ENCODE results near the gene CLEC2B.
"Not testable (repeated sequence)": the region's sequence is repeated elsewhere in the genome, so short reads cannot be mapped to it uniquely, and the experiment has no call there.

Gene CLEC2B

GRCh38 chr12:9869307-9870161 lies at the start of gene CLEC2B:
CLEC2B (minus strand) TSS chr12:9869354.
- DNase-seq = peak; percentile 18

DNA sequence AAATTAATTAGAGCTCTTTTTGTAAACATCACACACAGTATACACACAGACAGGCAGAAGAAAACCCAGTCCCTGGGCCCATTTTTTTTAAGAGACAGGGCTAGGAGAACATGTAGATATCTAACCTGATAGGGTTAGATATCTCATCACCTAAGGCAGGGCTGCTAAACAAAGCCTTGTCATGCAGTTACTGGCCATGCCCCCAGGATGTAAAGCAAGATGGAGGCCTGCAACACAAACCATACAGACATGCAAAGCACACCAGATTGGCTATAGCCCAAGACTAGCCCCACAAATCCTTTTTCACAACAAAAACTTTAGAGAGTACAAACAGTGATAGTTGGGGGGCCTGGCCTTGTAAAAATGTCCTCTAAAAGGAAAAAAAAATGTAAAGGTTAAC lies 42.6 kb upstream of the CLEC2B start:
- no peak for DNase-seq

DNA sequence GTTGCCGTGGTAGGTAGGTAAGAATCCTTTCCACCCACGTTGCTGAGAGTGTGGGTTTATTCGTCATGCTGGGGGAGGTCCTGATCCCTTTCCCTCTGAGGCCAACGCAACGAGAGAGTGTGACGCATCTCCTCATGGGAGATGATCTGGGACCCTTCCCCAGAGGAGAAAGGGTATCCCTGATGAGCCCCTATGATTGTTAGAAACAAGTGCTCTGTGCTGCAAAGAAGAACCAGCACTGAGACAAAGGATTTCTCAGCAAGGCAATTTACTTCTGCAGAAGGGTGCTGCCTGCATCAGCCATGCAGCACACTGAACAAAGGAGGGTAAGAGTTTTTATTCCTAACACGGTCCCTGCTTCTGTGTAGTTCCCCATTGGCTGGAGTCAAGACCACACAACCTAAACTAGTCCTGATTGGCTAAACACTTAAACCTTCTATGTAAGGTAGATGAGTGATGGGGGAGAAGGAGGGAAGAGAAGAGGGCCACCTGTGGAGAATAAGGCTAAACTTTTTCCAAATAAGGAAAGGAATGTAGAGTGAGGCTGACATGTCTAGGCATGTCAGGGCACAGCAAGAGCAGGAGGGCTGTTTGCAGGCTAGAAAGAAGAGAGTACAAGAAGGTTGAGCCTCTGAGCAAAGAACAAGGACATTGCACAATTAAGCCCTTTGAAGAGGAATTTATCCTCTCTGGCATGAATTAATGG lies 41.7 kb upstream of the CLEC2B start:
- no peak for DNase-seq

- DNase-seq = no peak
Observed at GRCh38 chr12:9909724-9910123, 40.6 kb upstream of the CLEC2B start.

DNA sequence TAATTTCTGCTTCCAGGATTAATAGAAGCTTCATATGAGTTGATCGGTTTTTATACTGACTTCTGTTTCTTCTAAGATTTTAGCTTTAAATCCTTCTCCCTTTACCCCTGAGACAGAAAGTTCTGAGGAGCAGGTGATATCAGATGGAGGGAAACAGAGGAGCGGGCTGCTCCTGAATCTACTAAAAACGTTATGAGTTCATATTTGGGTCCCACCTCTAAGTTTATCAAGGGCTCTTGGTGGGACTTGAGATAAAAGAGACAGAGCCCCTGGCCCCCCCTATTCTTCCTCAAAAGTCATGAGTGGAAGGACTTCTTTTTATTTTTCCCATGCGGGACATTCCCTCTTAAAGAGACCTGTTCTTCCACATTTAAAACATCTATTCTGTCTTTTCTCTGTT lies 39.2 kb upstream of the CLEC2B start:
- no peak for DNase-seq

DNA sequence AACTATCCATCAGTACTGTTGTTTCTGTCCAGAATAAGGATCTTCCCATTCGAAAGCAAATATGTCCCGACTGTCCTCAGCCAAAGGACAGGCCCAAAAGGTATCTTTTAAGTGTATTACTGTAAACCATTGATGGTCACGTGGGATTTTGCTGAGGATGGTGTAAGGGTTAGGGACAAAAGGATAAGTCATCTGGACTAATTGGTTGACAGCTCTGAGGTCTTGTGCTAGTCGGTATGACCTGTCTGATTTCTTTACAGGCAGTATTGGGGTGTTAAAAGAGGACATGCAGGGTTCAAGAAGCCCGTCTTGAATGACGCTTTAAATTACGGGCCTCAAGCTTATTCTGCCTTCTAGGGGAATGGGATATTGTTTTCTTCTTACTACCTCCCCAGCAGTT lies 38.6 kb upstream of the CLEC2B start:
- DNase-seq = no peak

DNA sequence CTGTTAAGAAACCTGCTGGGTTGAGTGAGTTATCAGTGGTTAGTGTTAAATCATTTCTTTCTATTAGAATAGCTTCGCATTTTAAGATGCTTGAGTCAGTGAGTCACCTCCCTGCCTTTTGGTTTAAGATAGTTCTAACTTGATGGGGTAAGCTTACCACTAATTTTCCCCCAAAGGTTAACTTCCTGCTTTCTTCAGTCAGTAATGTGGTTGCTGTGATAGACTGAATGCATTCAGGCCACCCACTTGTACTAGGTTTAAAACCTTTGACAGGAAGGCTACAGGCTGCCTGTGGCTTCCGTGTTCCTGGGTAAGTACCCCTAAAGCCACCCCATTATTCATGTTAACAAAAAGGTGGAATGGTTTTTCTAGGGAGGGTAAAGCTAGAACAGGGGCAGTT lies 37.7 kb upstream of the CLEC2B start:
- DNase-seq = peak; percentile 5

DNA sequence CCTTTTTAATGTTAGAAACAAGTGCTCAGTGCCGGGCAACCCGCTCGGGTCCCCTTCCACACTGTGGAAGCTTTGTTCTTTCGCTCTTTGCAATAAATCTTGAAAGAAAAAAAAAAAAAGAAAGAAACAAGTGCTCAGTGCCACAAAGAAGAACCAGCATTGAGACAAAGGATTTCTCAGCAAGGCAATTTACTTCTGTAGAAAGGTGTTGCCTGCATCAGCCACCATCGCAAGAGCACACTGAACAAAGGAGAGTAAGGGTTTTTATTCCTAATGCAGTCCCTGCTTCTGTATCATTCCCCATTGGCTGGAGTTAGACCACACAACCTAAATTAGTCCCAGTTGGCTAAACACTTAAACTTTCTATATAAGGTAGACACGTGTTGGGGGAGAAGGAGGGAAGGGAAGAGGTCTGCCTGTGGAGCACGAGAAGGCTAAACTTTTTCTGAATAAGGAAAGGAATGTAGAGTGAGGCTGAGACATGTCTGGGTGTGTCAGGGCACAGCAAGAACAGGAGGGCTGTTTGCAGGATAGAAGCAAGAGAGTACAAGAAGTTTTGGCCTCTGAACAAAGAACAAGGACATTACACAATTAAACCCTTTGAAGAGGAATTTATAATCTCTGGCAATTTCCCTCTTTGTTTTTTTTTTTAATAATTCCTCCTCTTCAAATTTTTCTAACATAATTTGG lies 33.5 kb upstream of the CLEC2B start:
- no peak for DNase-seq

GRCh38 chr12:9900930-9901329 lies 31.8 kb upstream of the CLEC2B start:
- DNase-seq = no peak

- DNase-seq = no peak
Observed at GRCh38 chr12:9899209-9899608, 30.1 kb upstream of the CLEC2B start.

GRCh38 chr12:9897535-9897934 lies 28.4 kb upstream of the CLEC2B start:
- no peak for DNase-seq

DNA sequence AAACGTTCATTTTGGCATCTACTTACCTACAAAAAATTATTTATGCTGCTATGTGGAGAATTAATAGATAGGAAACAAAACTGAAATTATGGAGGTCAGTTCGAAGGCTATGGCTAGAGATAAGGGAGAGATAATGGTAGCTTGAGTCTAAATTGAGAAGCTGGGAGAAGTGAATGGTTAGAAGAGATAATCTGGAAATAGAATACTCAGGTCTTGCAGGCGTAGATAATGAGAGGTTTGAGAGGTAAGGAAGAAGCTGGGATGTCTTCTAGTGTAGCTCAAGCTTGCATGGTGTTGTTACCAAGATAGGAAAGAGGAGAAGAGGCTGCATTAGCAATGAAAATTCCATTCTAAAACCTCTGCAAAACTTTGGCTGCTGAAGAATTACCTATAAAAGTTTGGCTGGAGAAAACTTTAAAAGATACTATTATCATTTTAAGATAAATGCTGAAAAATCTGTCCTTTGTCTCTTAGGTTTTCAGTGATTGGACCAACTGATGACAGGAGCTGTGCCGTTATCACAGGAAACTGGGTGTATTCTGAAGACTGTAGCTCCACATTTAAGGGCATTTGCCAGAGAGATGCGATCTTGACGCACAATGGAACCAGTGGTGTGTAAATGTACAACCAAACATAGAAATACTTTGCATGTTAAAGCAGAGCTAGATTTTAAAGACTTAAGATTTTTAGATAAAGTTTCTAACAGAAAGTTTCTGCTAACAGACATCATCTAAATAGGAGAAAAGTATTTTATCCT lies 26.2 kb upstream of the CLEC2B start:
- no peak for DNase-seq

DNA sequence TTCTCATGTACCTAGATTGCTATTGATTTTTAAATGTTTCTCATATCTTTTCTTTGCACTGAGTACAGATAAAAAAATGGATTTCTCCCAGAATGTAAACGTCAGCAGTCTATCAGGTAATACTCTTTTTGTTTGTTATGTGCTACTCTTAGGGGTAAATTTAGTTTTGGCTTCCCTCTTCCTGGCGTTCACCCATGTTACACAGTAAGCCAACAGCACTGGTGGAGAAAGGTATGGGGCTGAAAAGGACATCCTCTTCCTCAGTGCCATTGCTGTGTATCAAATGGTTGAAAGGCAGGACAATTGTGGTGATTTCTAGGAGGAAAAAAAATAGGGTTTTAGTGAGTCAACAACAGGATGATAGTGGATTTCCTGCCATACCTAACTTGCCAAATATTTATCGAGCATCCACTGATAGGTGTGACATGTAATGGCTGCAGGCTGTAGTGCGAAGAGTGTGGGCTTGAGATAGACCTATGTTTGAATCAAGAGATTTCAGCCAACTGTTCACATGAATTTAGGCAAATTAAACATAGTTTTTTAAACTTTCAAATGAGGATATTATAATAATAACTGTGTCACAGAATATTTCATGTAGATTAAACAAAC lies 19.6 kb upstream of the CLEC2B start:
- no peak for DNase-seq

- no peak for DNase-seq
Observed at GRCh38 chr12:9883175-9883574, 14.0 kb upstream of the CLEC2B start.

DNA sequence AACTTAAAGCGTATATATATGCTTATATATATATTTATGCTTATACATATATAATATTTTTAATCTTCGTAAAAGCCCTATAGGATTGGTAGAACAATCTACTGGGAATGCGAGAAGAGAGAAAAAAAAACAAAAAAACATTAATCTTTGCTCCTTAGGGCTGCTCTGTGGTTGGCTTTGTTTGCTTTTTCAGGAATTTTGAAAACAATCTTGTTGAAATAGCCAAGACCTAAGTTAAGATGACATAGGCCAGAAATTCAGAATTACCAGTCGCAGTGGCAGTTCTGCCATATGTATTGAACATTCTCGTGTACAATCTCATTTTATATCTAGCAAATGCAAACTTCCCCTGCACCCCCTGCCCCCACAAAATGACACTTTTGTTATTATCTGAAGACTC lies 12.8 kb upstream of the CLEC2B start:
- DNase-seq = no peak

GRCh38 chr12:9881246-9881645 lies 12.1 kb upstream of the CLEC2B start, which contains the start of gene KLRF2:
KLRF2 (plus strand) TSS chr12:9881489; CDS start chr12:9881596, 107 bp downstream.
- no peak for DNase-seq

- no peak for DNase-seq
Observed at GRCh38 chr12:9880532-9881078, 11.5 kb upstream of the CLEC2B start.

DNA sequence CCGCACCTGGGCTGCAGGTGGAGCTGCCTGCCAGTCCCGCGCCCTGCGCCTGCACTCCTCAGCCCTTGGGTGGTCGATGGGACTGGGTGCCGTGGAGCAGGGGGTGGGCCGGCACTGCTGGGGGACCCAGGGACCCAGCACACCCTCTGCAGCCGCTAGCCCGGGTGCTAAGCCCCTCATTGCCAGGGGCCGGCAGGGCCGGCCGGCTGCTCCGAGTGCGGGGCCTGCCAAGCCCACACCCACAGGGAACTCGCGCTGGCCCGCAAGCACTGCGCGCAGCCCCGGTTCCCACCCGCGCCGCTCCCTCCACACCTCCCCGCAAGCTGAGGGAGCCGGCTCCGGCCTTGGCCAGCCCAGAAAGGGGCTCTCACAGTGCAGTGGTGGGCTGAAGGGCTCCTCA lies 7.0 kb upstream of the CLEC2B start:
- DNase-seq = not testable (repeated sequence)

- DNase-seq = no peak
Observed at GRCh38 chr12:9872742-9873141, 3.6 kb upstream of the CLEC2B start.

- DNase-seq = no peak
Observed at GRCh38 chr12:9872162-9872561, 3.0 kb upstream of the CLEC2B start.

GRCh38 chr12:9870286-9870866 lies 1.2 kb upstream of the CLEC2B start:
- no peak for DNase-seq

DNA sequence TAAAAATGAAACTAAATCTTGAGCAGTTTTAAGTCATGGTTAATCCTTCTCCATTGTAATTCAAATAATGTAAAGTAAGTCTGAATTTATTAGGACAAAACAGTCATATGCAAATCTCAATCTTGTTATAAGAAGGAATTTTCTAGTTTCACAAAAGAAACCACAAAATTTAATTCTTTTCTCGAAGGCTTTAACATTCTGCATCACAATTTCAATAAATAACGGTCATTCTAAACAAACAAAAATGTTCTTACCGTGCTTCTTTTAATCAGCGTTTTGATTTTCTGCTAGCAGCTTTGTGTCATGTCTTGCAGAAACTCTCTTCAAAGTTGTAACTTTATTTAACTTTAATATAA lies 225 bp downstream of the CLEC2B start:
- no peak for DNase-seq
